ENCODE results near the gene AGPAT2. TPM values are rescaled to one million over a fixed set of nuclear protein-coding genes. Genes with fewer than 3 reads are reported as not detected.

The AGPAT2 gene
- total RNA-seq, 4 donors from 2014 or later = 300 to 1,989 (median 392) TPM

DNA sequence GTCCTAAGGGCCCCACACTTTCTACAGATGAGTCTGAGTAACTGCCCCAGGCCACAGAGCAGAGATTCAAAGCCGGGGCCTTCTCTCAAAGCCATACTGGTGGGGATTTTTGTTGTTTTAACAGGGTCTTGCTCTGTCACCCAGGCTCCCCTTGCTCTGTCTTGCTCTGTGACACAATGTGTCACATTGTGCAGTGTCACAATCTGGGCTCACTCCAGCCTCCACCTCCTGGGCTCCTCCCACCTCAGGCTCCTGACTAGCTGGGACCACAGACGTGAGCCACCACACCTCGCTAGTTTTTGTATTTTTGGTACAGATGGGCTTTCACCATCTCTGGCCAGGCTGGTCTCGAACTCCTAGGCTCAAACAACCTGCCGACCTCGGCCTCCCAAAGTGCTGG, 8.6 kb downstream of the AGPAT2 start:
- TF ChIP-seq, protein P1, sequence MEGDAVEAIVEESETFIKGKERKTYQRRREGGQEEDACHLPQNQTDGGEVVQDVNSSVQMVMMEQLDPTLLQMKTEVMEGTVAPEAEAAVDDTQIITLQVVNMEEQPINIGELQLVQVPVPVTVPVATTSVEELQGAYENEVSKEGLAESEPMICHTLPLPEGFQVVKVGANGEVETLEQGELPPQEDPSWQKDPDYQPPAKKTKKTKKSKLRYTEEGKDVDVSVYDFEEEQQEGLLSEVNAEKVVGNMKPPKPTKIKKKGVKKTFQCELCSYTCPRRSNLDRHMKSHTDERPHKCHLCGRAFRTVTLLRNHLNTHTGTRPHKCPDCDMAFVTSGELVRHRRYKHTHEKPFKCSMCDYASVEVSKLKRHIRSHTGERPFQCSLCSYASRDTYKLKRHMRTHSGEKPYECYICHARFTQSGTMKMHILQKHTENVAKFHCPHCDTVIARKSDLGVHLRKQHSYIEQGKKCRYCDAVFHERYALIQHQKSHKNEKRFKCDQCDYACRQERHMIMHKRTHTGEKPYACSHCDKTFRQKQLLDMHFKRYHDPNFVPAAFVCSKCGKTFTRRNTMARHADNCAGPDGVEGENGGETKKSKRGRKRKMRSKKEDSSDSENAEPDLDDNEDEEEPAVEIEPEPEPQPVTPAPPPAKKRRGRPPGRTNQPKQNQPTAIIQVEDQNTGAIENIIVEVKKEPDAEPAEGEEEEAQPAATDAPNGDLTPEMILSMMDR (IDR thresholded peaks at IDR 0.05; ENCODE audit: low read depth) = no peak

DNA sequence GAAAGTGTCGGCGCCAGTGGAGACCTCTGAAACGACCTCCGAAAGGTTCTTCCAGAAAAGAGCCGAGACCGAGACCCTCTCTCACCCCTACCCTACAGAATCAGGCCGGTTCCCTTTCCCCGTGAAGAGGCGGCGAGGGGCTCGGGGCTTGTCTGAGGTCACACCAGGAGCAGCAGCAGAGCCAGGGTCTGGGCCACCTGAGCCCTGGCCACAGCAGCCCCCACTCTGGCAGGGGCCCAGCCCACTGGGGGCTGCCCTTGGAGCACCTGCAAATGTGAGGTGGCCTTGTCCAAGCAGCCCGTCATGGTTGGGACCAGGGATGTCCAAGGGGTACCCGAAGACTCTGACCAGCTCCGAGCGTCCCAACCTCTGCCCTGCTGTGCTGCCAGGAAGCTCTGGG, 9.2 kb downstream of the AGPAT2 start:
- TF ChIP-seq, protein P1 (IDR thresholded peaks at IDR 0.05; ENCODE audit: low read depth) = no peak

DNA sequence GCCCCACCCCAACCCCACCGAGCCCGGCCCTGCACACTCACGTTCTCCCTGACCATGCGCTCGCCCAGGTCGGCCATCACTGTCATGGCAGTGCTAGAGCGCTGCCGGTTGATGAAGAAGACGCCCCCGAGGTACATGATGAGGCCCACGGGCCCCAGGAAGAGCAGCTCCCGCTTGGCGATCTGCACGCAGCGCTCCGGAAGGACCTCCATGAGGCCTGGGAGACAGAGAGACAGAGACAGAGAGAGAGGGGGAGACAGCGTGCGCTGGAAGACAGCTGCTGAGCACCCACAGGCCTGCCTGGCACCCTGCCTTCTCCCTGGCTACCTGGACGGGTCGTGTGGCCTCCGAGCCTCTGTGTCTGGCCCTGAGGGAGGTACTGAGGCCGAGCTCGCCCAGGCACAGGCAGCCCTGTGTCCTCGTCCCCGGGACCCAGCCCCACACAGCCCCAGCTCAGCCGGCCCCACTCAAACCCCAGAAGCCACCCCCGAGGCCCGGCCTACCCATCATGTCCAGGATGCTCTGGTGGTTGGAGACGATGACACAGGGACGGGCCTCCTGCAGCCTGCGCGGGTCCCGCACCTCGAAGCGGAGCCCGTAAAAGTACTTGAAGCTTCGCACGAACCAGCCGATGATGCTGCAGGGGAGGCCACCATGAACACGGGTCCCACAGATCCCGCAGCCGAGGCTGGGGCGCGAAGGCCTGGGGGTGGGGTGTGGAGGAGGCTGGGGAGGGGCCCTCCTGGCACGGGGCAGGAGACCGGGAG, 10.2 kb downstream of the AGPAT2 start:
- TF ChIP-seq, protein P1 (IDR thresholded peaks at IDR 0.05; ENCODE audit: low read depth) = no peak

DNA sequence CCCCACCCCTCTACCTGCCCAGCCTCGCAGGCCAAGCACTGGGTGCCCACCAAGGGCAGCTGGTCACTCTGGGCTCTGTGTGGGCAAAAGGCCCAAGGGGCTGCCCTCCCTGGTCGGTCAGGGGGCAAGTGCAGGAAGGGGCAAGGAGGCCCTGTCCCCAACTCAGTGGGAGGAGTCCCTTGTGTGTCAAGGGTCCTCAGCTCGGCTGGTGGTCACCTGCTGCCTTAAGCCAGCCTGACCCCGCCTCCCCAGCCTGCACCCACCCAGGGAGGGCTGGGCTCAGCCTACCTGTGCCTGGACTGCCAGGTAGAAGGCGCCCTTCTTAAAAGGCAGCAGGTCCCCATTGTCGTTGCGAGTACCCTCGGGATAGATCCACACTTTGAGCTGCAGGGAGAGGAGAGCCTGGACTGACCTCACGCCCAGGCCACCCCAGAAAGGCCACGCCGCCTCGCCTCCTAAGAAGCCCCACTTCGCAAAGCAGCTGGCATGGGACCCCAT, 10.9 kb downstream of the AGPAT2 start:
- TF ChIP-seq, protein P1 (IDR thresholded peaks at IDR 0.05; ENCODE audit: low read depth) = no peak

DNA sequence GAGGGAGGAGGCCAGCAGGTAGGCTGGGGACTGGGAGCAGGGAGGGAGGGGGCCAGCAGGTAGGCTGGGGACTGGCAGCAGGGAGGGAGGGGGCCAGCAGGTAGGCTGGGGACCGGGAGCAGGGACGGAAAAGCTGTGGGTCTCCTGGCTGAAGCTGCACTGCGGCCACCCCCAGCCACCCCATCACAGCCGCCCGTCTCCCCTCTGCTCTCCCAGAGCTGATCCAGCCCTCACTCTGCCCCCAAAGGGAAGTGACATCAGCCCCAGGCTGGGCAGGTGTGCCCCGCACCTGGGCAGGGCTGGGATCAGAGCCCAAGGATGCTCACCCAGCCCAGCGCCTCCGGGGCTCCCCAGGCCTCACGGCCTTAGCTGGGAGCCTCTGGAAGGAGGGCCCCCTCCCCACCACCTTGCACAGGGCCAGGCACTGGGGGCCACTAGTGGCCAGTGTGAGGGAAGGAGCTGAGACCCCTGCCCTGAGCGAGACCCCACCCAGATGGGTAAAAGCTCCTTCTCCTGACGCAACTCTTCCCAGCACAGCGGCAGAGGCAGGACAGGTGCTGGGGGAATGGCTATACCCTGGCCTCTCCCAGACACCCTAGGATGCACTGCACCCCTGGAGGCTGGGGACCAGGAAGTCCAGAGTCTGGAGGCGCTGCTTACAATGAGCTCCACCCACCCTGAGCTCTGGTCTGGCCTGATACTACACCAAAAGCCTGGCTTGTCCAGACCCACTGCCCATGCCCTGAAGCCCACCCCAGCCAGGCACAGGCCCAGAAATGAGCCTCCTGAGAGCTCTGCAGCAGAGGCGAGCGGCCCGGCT, 11.6 kb downstream of the AGPAT2 start:
- TF ChIP-seq, protein P1 (IDR thresholded peaks at IDR 0.05; ENCODE audit: low read depth) = no peak

DNA sequence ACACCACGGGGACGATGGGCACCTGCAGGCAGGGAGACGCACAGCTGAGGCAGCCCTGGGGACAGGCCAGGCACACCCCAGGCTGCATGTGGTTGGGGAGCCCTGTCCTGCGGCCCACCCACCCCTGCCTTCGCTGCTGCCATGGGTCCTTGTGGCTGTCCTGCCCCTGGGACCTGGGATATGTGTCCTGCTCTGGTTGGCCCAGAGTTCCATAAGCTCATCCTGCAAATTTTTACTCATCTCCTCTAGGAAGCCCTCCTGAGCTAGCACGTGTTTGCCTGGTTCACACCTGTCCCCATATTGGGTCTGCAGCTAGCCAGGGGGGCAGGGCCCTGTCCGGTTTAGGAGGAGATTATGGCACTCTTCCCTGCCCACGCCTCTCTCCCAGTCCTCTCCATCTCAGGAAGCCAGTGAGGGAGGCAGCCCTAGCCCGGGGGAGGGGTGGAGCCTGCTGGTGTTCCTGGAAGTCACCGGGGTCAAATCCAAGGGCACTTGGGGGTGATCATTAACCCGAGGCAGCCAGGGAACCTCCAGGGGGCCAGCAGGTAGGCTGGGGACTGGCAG, 12.4 kb downstream of the AGPAT2 start:
- TF ChIP-seq, protein P1 (IDR thresholded peaks at IDR 0.05; ENCODE audit: low read depth) = no peak

All from subcutaneous adipose tissue (tissue), 4 donors.